Tibial nerve (tissue), 4 donors: Measurements from ENCODE around the gene SLC24A5.

Experiments
- CTCF ChIP-seq, 5 experiments: fragments of 200-600 bp in 3 of 5; fragments of 450-650 bp in 2 of 5; sonication (generic) in 3 of 5; IDR thresholded peaks; one replicate each; pipeline ENCODE4 v1.5.1; 2016 to 2019; ENCODE audit warnings: antibody characterized with exemption in 5 of 5, mild to moderate bottlenecking in 3 of 5, moderate library complexity in 2 of 5
- EP300 ChIP-seq, 2 donors: sonication (generic); formaldehyde crosslinking; IDR thresholded peaks; one replicate each; pipeline ENCODE4 v1.6.1; 2017; ENCODE audit warnings: antibody characterized with exemption in 2 of 2, mild to moderate bottlenecking in 1 of 2
- POLR2A ChIP-seq, 2 donors: fragments of 450-650 bp; IDR thresholded peaks; one replicate each; pipeline ENCODE4 v1.6.1; 2017; ENCODE audit warnings: antibody characterized with exemption in 2 of 2, mild to moderate bottlenecking in 2 of 2, moderate library complexity in 2 of 2

DNA sequence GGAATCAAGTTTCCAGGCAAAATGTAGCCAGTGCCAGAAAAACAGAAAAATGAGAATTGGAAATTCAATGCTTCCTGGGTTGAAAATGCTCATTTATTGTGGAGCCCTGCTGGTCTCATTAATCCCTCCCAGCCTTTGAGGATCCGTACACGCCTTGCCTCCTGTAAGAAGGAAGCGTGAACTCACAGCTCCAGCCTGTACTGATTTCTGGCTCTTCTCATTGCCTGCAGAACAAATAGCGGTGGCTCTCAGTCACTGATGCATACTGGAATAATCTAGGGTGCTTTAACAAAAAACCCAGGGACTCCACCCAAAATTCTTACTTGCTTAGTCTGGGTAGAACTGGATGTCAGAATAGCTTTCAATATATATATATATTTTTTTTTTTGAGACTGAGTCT is 29.3 kb upstream of the SLC24A5 start:
- TF ChIP-seq POLR2A (IDR thresholded peaks at IDR 0.05) (no peak), CTCF (IDR thresholded peaks at IDR 0.05) (no peak), EP300 (IDR thresholded peaks at IDR 0.05) (no peak)
